Stimulated activated CD4-positive, alpha-beta T cell treated with anti-CD3 and anti-CD28 coated beads, Interleukin-12 subunit alpha, Interleukin-12 subunit beta, amount 100 ng/mL, for 24 hours (primary cell): ENCODE results near the gene GBX2.
"Not testable (repeated sequence)": the region's sequence is repeated elsewhere in the genome, so short reads cannot be mapped to it uniquely, and the experiment has no call there.

Experiments
- DNase-seq, 2 experiments: peaks; one replicate each; pipeline ENCODE4 v3.0.0-alpha.2; 2020; ENCODE audit warnings: low read depth in 2 of 2

GBX2 gene

GRCh38 chr2:236156095-236156859 is 11.9 kb downstream of the GBX2 start:
- DNase-seq: no peak

GRCh38 chr2:236155406-236155805 is 12.8 kb downstream of the GBX2 start:
- DNase-seq: no peak

GRCh38 chr2:236146436-236146835 is 21.8 kb downstream of the GBX2 start:
- no peak for DNase-seq

GRCh38 chr2:236143811-236144210 is 24.4 kb downstream of the GBX2 start:
- DNase-seq: no peak

- DNase-seq: not testable (repeated sequence)
These were observed 26.6 kb downstream of the GBX2 start for GRCh38 chr2:236141616-236142015.

- DNase-seq: no peak
These were observed 31.1 kb downstream of the GBX2 start for GRCh38 chr2:236137066-236137465.

- DNase-seq: no peak
These were observed 31.6 kb downstream of the GBX2 start for GRCh38 chr2:236136538-236136937.

GRCh38 chr2:236133410-236134012 is 34.7 kb downstream of the GBX2 start:
- no peak for DNase-seq

GRCh38 chr2:236131073-236131692 is 37.0 kb downstream of the GBX2 start:
- DNase-seq: no peak

GRCh38 chr2:236130349-236130998 is 37.7 kb downstream of the GBX2 start:
- no peak for DNase-seq

- no peak for DNase-seq
These were observed 38.3 kb downstream of the GBX2 start for GRCh38 chr2:236129935-236130334.

GRCh38 chr2:236128321-236128720 is 39.9 kb downstream of the GBX2 start:
- DNase-seq: no peak

GRCh38 chr2:236127010-236127409 is 41.2 kb downstream of the GBX2 start:
- no peak for DNase-seq

- DNase-seq: no peak
These were observed 42.6 kb downstream of the GBX2 start for GRCh38 chr2:236125541-236125940.

GRCh38 chr2:236124182-236124893 is 43.8 kb downstream of the GBX2 start:
- no peak for DNase-seq

- no peak for DNase-seq
These were observed 44.5 kb downstream of the GBX2 start for GRCh38 chr2:236123716-236124115.

GRCh38 chr2:236122236-236122635 is 46.0 kb downstream of the GBX2 start:
- no peak for DNase-seq

- no peak for DNase-seq
These were observed 46.6 kb downstream of the GBX2 start for GRCh38 chr2:236121546-236121945.

GRCh38 chr2:236120829-236121228 is 47.4 kb downstream of the GBX2 start:
- DNase-seq: no peak

- DNase-seq: no peak
These were observed 48.0 kb downstream of the GBX2 start for GRCh38 chr2:236120141-236120601.

GRCh38 chr2:236119476-236119875 is 48.7 kb downstream of the GBX2 start:
- DNase-seq: no peak

GRCh38 chr2:236119003-236119402 is 49.2 kb downstream of the GBX2 start:
- no peak for DNase-seq
